Peyer's patch (tissue), 4 donors: ENCODE data around the gene PLAGL2.

Source experiments
- CTCF ChIP-seq, 6 experiments: fragments of 450-650 bp in 4 of 6; fragments of 200-600 bp in 2 of 6; sonication (generic) in 1 of 6; IDR thresholded peaks; one replicate each; pipeline ENCODE4 v1.5.1; 2017 to 2019; ENCODE audit warnings: antibody characterized with exemption in 6 of 6, mild to moderate bottlenecking in 3 of 6, moderate library complexity in 1 of 6
- POLR2A ChIP-seq, 2 donors: fragments of 450-650 bp; IDR thresholded peaks; one replicate each; pipeline ENCODE4 v1.5.1; 2017; ENCODE audit warnings: antibody characterized with exemption in 2 of 2, mild to moderate bottlenecking in 2 of 2, moderate library complexity in 2 of 2

GRCh38 chr20:32193996-32194395, 13.5 kb downstream of the PLAGL2 start:
- TF ChIP-seq CTCF (IDR thresholded peaks at IDR 0.05): no peak
- no peak for TF ChIP-seq POLR2A (IDR thresholded peaks at IDR 0.05)
